Calu3 (cell line): ENCODE results near the gene GTF3C5. TPM values are rescaled to one million over a fixed set of nuclear protein-coding genes. Genes with fewer than 3 reads are reported as not detected.

ENCODE experiments used
- BruUV-seq: library from RNA; stranded (reverse); fragments of 400-500 nt; replicated peaks from 2 replicates; lab custom pipeline; 2021; lab: Mats Ljungman, UMichigan
- CTCF ChIA-PET: fragments of 300-600 bp; sonication (Branson Sonifier 250); formaldehyde crosslinking; loops from one replicate; lab custom pipeline; 2022; ENCODE audit warnings: antibody characterized with exemption; lab: Charles Lee
- DNase-seq: peaks from one replicate; pipeline ENCODE4 v3.0.0; 2022
- H3K27ac Mint-ChIP-seq: one replicate; pipeline ENCODE4 v1.8.0; 2022; ENCODE audit warnings: mixed read lengths; ENCODE audit not compliant: unreplicated experiment
- H3K27me3 Mint-ChIP-seq: one replicate; pipeline ENCODE4 v1.8.0; 2022; ENCODE audit warnings: mixed read lengths; ENCODE audit not compliant: unreplicated experiment
- H3K36me3 Mint-ChIP-seq: one replicate; pipeline ENCODE4 v1.8.0; 2022; ENCODE audit warnings: mild to moderate bottlenecking, moderate library complexity, mixed read lengths; ENCODE audit not compliant: insufficient read depth, unreplicated experiment
- H3K4me1 Mint-ChIP-seq: one replicate; pipeline ENCODE4 v1.8.0; 2022; ENCODE audit warnings: mild to moderate bottlenecking, low read depth, mixed read lengths; ENCODE audit not compliant: unreplicated experiment
- H3K4me3 Mint-ChIP-seq: one replicate; pipeline ENCODE4 v1.8.0; 2022; ENCODE audit warnings: mild to moderate bottlenecking, low read depth, moderate library complexity, mixed read lengths; ENCODE audit not compliant: unreplicated experiment
- H3K9me3 Mint-ChIP-seq: one replicate; pipeline ENCODE4 v1.8.0; 2022; ENCODE audit warnings: low read depth, mixed read lengths; ENCODE audit not compliant: unreplicated experiment
- CTCF ChIP-seq: fragments of 200-600 bp; IDR thresholded peaks from one replicate; pipeline ENCODE4 v1.8.0; 2022; ENCODE audit warnings: antibody characterized with exemption; ENCODE audit not compliant: unreplicated experiment
- intact Hi-C: fragments of 100-400 bp; cut with micrococcal nuclease; formaldehyde crosslinking; loops from one replicate; pipeline ENCODE4 v1.10.0; 2022; ENCODE audit not compliant: unreplicated experiment
- total RNA-seq: library from RNA; stranded (reverse); gene quantifications from 2 replicates; pipeline ENCODE4 v1.2.3, GENCODE V29; 2022

Gene GTF3C5
- total RNA-seq, 1 experiment from 2014 or later = 43.7 TPM

DNA sequence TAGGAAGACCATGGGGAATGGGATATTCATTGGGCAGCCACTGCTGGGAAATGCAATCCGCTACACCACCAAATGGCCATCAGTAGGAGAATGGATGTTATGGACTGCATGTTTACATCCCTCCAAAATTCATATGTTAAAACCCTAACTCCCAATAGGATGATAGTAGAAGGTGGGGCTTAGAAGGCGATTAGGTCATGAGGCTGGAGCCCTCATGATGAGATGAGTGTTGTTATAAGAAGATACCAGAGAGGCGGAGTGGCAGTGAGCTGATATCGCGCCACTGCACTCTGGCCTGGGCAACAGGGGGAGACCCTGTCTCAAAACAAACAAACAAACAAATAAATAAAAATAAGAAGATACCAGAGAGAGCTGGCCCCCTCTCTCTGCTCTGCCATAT is 16.1 kb upstream of the GTF3C5 start:
- Mint-ChIP-seq H3K4me3 (no peak overlapping the region), H3K36me3 (no peaks in the 10 kb centered on the region), H3K27ac (no peak overlapping the region), H3K4me1 (no peaks in the 10 kb centered on the region), H3K27me3 (peaks cover 39% of the 10 kb centered on the region), H3K9me3 (no peaks in the 10 kb centered on the region)
- no peak for DNase-seq
- TF ChIP-seq CTCF = no peak
- no TSS peak for BruUV-seq
- CTCF ChIA-PET = no interaction called here
- intact Hi-C loops = no loop called here

DNA sequence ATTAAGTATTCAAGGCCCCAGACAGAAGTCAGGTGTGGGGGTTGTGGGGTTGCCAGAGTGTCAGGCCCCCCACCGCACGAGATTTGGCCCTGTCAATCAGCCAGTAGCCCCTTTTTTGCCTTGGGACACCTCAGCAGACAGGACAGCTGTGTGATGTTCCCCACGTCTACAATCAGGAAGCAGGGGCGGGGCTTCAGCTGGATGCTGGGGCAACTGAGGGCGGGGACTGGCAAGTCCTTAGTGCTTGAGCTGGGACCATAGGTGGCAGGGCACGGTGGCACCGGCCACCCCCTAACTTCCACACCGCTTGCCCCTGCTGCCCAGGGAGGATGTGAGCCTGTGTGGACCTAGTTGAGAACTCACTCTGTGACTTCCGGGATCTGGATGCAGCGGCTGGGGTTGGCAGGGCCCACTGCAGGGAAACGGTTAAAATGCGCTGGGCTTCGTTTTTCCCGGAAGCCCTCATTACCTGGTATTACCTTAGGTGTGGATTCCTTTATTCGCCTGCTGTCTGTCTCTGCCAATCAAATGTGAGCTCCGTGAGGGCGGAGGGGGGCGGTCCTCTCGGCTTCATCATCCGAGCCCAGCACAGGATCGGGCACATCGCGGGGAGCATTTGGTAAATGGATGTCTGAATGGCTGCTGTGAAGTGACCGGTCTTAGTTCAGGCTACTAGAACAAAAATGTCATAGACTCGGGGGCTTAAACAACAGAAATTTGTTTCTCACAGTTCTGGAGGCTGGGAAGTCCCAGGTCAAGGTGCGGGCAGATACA is 7.5 kb upstream of the GTF3C5 start:
- H3K4me1 Mint-ChIP-seq = no peaks in the 10 kb centered on the region
- DNase-seq = no peak
- H3K9me3 Mint-ChIP-seq = no peaks in the 10 kb centered on the region
- CTCF ChIA-PET = interaction anchor here (1.0 kb wide), 1 partner anchor 29 kb away, joined by 3 read pairs; no protein-coding TSS in a partner anchor
- H3K27ac Mint-ChIP-seq = no peak overlapping the region
- no peak overlapping the region for H3K4me3 Mint-ChIP-seq
- BruUV-seq = no TSS peak
- H3K36me3 Mint-ChIP-seq = peaks cover 5% of the 10 kb centered on the region
- intact Hi-C loops = no loop called here
- H3K27me3 Mint-ChIP-seq = no peaks in the 10 kb centered on the region
- no peak for TF ChIP-seq CTCF

GRCh38 chr9:133026426-133026825 is 4.4 kb upstream of the GTF3C5 start:
- peaks cover 2% of the 10 kb centered on the region for H3K4me1 Mint-ChIP-seq

GRCh38 chr9:133027134-133027533 is 3.7 kb upstream of the GTF3C5 start:
- H3K27me3 Mint-ChIP-seq = no peaks in the 10 kb centered on the region

More at GRCh38 chr9:133026426-133026825, 4.4 kb upstream of the GTF3C5 start:
- Mint-ChIP-seq H3K27me3 (no peaks in the 10 kb centered on the region), H3K27ac (no peak overlapping the region), H3K36me3 (peaks cover 20% of the 10 kb centered on the region), H3K4me3 (no peak overlapping the region), H3K9me3 (no peaks in the 10 kb centered on the region)
- no TSS peak for BruUV-seq
- DNase-seq = no peak
- CTCF ChIA-PET = no interaction called here
- TF ChIP-seq CTCF = no peak
- intact Hi-C loops = no loop called here

More at GRCh38 chr9:133027134-133027533, 3.7 kb upstream of the GTF3C5 start:
- H3K27ac Mint-ChIP-seq = no peak overlapping the region
- peaks cover 25% of the 10 kb centered on the region for H3K36me3 Mint-ChIP-seq
- DNase-seq = no peak
- H3K9me3 Mint-ChIP-seq = no peaks in the 10 kb centered on the region
- TF ChIP-seq CTCF = no peak
- H3K4me3 Mint-ChIP-seq = no peak overlapping the region
- intact Hi-C loops = no loop called here
- BruUV-seq = no TSS peak
- peaks cover 9% of the 10 kb centered on the region for H3K4me1 Mint-ChIP-seq
- CTCF ChIA-PET = no interaction called here
